SK-N-SH treated with all-trans-retinoic acid at 6 μM for 48 hours (cell line): ENCODE measurements around the gene MMP24.

Source experiments
- RARB ChIP-seq: fragments of 250-450 bp; sonication (Bioruptor Pico); IDR thresholded peaks from 2 replicates; pipeline ENCODE4 v1.8.0; 2021; ENCODE audit warnings: mild to moderate bottlenecking, moderate library complexity
- TF ChIP-seq, protein P1 (sequence below): fragments of 250-450 bp; sonication (Bioruptor Pico); IDR thresholded peaks from 2 replicates; pipeline ENCODE4 v1.5.1; 2020; ENCODE audit warnings: low read depth, mild to moderate bottlenecking, moderate library complexity
- TF ChIP-seq, protein P2 (sequence below): fragments of 250-450 bp; sonication (Bioruptor Pico); IDR thresholded peaks from 2 replicates; pipeline ENCODE4 v1.8.0; 2020; ENCODE audit warnings: mild to moderate bottlenecking, moderate library complexity, borderline replicate concordance
- TF ChIP-seq, protein P3 (sequence below): fragments of 250-450 bp; sonication (Bioruptor Pico); IDR thresholded peaks from 2 replicates; pipeline ENCODE4 v1.5.0; 2020; ENCODE audit warnings: mild to moderate bottlenecking, moderate library complexity

DNA sequence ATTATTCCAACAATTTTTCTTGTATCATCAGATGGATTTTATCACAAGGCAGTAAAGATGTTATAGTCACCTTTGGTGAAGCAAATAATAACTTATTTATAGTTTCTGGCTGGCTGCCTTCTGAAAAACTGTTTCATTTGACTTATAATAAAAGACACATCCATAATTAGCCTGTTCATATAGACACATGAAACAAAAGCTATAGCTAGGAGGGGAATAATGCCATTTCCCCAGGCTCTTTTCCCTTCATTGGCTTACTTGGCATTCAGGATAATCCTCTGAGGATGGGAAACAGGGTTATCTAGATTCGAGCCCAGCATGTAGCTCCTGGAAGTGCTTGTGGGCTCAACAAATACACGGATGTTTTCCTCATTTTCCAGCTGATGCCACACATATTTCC lies 17.5 kb downstream of the MMP24 start:
- no peak for TF ChIP-seq RARB (CRISPR knock-in tag)
- TF ChIP-seq, protein P1, sequence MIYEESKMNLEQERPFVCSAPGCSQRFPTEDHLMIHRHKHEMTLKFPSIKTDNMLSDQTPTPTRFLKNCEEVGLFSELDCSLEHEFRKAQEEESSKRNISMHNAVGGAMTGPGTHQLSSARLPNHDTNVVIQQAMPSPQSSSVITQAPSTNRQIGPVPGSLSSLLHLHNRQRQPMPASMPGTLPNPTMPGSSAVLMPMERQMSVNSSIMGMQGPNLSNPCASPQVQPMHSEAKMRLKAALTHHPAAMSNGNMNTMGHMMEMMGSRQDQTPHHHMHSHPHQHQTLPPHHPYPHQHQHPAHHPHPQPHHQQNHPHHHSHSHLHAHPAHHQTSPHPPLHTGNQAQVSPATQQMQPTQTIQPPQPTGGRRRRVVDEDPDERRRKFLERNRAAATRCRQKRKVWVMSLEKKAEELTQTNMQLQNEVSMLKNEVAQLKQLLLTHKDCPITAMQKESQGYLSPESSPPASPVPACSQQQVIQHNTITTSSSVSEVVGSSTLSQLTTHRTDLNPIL (CRISPR knock-in tag): no peak
- TF ChIP-seq, protein P2, sequence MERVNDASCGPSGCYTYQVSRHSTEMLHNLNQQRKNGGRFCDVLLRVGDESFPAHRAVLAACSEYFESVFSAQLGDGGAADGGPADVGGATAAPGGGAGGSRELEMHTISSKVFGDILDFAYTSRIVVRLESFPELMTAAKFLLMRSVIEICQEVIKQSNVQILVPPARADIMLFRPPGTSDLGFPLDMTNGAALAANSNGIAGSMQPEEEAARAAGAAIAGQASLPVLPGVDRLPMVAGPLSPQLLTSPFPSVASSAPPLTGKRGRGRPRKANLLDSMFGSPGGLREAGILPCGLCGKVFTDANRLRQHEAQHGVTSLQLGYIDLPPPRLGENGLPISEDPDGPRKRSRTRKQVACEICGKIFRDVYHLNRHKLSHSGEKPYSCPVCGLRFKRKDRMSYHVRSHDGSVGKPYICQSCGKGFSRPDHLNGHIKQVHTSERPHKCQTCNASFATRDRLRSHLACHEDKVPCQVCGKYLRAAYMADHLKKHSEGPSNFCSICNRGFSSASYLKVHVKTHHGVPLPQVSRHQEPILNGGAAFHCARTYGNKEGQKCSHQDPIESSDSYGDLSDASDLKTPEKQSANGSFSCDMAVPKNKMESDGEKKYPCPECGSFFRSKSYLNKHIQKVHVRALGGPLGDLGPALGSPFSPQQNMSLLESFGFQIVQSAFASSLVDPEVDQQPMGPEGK (CRISPR knock-in tag): no peak
- TF ChIP-seq, protein P3, sequence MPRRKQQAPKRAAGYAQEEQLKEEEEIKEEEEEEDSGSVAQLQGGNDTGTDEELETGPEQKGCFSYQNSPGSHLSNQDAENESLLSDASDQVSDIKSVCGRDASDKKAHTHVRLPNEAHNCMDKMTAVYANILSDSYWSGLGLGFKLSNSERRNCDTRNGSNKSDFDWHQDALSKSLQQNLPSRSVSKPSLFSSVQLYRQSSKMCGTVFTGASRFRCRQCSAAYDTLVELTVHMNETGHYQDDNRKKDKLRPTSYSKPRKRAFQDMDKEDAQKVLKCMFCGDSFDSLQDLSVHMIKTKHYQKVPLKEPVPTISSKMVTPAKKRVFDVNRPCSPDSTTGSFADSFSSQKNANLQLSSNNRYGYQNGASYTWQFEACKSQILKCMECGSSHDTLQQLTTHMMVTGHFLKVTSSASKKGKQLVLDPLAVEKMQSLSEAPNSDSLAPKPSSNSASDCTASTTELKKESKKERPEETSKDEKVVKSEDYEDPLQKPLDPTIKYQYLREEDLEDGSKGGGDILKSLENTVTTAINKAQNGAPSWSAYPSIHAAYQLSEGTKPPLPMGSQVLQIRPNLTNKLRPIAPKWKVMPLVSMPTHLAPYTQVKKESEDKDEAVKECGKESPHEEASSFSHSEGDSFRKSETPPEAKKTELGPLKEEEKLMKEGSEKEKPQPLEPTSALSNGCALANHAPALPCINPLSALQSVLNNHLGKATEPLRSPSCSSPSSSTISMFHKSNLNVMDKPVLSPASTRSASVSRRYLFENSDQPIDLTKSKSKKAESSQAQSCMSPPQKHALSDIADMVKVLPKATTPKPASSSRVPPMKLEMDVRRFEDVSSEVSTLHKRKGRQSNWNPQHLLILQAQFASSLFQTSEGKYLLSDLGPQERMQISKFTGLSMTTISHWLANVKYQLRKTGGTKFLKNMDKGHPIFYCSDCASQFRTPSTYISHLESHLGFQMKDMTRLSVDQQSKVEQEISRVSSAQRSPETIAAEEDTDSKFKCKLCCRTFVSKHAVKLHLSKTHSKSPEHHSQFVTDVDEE: no peak
